HEK293T (cell line): ENCODE results near the gene LARGE1.

Experiments
- ARNT ChIP-seq: fragments of 450-650 bp; IDR thresholded peaks from 2 replicates; pipeline ENCODE4 v1.6.1; 2017; ENCODE audit warnings: mild to moderate bottlenecking
- BHLHE40 ChIP-seq: fragments of 450-650 bp; IDR thresholded peaks from 2 replicates; pipeline ENCODE4 v1.6.1; 2016; ENCODE audit warnings: mild to moderate bottlenecking, moderate library complexity, borderline replicate concordance
- CTBP1 ChIP-seq: fragments of 450-650 bp; IDR thresholded peaks from 2 replicates; pipeline ENCODE4 v1.6.1; 2016; ENCODE audit warnings: borderline replicate concordance
- ELF4 ChIP-seq: fragments of 450-650 bp; IDR thresholded peaks from 2 replicates; pipeline ENCODE4 v1.6.1; 2017; ENCODE audit warnings: antibody characterized with exemption
- FOXA1 ChIP-seq: fragments of 450-650 bp; IDR thresholded peaks from 2 replicates; pipeline ENCODE4 v1.6.1; 2016; ENCODE audit warnings: mild to moderate bottlenecking
- FOXK2 ChIP-seq: fragments of 450-650 bp; IDR thresholded peaks from 2 replicates; pipeline ENCODE4 v1.6.1; 2016; ENCODE audit warnings: mild to moderate bottlenecking
- FOXM1 ChIP-seq: fragments of 450-650 bp; IDR thresholded peaks from 2 replicates; pipeline ENCODE4 v1.6.1; 2017; ENCODE audit warnings: mild to moderate bottlenecking, borderline replicate concordance
- L3MBTL2 ChIP-seq: fragments of 450-650 bp; conservative IDR thresholded peaks from 2 replicates; pipeline ENCODE4 v1.6.1; 2016; ENCODE audit warnings: mild to moderate bottlenecking
- NFRKB ChIP-seq: fragments of 450-650 bp; IDR thresholded peaks from 2 replicates; pipeline ENCODE4 v1.6.1; 2016; ENCODE audit warnings: mild to moderate bottlenecking, moderate library complexity
- SP1 ChIP-seq: fragments of 450-650 bp; IDR thresholded peaks from 2 replicates; pipeline ENCODE4 v1.6.1; 2017
- SUZ12 ChIP-seq: fragments of 450-650 bp; IDR thresholded peaks from 2 replicates; pipeline ENCODE4 v1.6.1; 2016; ENCODE audit warnings: mild to moderate bottlenecking
- TARDBP ChIP-seq: fragments of 450-650 bp; IDR thresholded peaks from 2 replicates; pipeline ENCODE4 v1.6.1; 2016
- ZNF384 ChIP-seq: fragments of 450-650 bp; IDR thresholded peaks from 2 replicates; pipeline ENCODE4 v1.6.1; 2016
- TF ChIP-seq, protein P1 (sequence below): fragments of 450-650 bp; IDR thresholded peaks from 2 replicates; pipeline ENCODE4 v1.6.1; 2016

DNA sequence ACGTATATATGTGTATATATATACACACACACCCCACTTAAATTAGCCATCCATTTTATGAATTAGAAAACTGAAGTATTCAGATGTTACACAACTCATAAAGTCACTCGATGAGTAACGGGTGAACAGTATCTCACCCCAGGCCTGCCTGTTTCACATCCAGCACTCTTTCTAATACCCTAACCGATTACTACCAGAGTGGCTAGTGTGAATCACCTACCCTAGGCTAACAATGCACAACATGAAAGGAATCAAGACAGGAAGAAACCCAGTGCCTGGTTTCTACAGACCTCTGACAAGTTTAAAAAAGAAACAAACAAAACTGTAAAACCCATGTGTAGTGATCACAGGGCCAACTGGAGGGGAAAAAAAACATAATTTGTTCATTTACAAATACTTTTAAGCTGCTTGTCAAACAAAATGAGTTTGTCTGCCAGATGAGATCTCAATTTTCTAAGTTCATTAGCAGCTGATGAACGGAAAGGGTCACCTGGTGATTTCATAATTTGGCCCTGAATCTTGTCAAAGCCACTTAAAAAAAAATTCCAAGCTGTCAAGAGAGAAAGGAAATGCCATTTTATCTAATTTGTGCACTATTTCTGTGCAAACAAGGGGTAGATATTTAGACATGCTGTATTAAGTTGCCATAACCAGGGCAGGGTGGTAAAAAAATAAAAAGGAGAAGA, 134.8 kb downstream of the LARGE1 start:
- no peak for TF ChIP-seq SP1
- TF ChIP-seq FOXM1: no peak
- no peak for TF ChIP-seq L3MBTL2
- TF ChIP-seq ELF4: no peak
- no peak for TF ChIP-seq ZNF384
- TF ChIP-seq FOXK2: no peak
- TF ChIP-seq ARNT: no peak
- no peak for TF ChIP-seq FOXA1
- no peak for TF ChIP-seq BHLHE40
- TF ChIP-seq, protein P1, sequence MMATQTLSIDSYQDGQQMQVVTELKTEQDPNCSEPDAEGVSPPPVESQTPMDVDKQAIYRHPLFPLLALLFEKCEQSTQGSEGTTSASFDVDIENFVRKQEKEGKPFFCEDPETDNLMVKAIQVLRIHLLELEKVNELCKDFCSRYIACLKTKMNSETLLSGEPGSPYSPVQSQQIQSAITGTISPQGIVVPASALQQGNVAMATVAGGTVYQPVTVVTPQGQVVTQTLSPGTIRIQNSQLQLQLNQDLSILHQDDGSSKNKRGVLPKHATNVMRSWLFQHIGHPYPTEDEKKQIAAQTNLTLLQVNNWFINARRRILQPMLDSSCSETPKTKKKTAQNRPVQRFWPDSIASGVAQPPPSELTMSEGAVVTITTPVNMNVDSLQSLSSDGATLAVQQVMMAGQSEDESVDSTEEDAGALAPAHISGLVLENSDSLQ: no peak
- no peak for TF ChIP-seq TARDBP
- no peak for TF ChIP-seq SUZ12
- TF ChIP-seq CTBP1: no peak
- no peak for TF ChIP-seq NFRKB
